Frontal cortex (tissue), 4 donors: Measurements from ENCODE around the gene CGB8. TPM values are rescaled to one million over a fixed set of nuclear protein-coding genes. Genes with fewer than 3 reads are reported as not detected.
"Not testable (repeated sequence)": the region's sequence is repeated elsewhere in the genome, so short reads cannot be mapped to it uniquely, and the experiment has no call there.

Experiments
- DNase-seq, 2 donors: peaks; one replicate each; pipeline ENCODE4 v3.0.0; 2012; ENCODE audit warnings: low spot score in 2 of 2
- FAIRE-seq: peaks from 2 replicates; lab custom pipeline; 2012; peaks lifted over from hg19 to GRCh38; lab: Jason Lieb, UNC
- total RNA-seq: library from RNA; depleted of rRNA; stranded (reverse); fragments of >200 nt; gene quantifications from one replicate; pipeline ENCODE4 v1.2.3, GENCODE V29; 2014
- donor health status: control.
- donor health status: control.
- donor health status: control.

CGB8 gene
- total RNA-seq, 1 donor from 2014 or later, result not detected

- FAIRE-seq, DNase-seq: not testable (repeated sequence)
Measured at GRCh38 chr19:49038111-49038510, 10.8 kb downstream of the CGB8 start.

- DNase-seq, FAIRE-seq: not testable (repeated sequence)
Measured at GRCh38 chr19:49036815-49037214, 12.1 kb downstream of the CGB8 start, which contains the start of gene CGB1. TSS of gene CGB1 (minus strand) at chr19:49036895. CDS start at chr19:49036711, 184 bp downstream.

GRCh38 chr19:49031642-49032301, 17.1 kb downstream of the CGB8 start, which contains the start of gene CGB2:
TSS of gene CGB2 (plus strand) at chr19:49031890. CDS start at chr19:49032096, 206 bp downstream.
- not testable (repeated sequence) for DNase-seq, FAIRE-seq

GRCh38 chr19:49030323-49030722, 18.6 kb downstream of the CGB8 start:
- DNase-seq, FAIRE-seq: not testable (repeated sequence)

- not testable (repeated sequence) for DNase-seq, FAIRE-seq
Measured at GRCh38 chr19:49029749-49030148, 19.2 kb downstream of the CGB8 start.

- not testable (repeated sequence) for DNase-seq, FAIRE-seq
Measured at GRCh38 chr19:49028686-49029085, 20.2 kb downstream of the CGB8 start.

GRCh38 chr19:49025599-49025998, 23.3 kb downstream of the CGB8 start:
- not testable (repeated sequence) for FAIRE-seq, DNase-seq

GRCh38 chr19:49025088-49025487, 23.8 kb downstream of the CGB8 start:
- FAIRE-seq, DNase-seq: not testable (repeated sequence)

GRCh38 chr19:49024233-49024632, 24.7 kb downstream of the CGB8 start, which contains the start of gene CGB3:
TSS of gene CGB3 (minus strand) at chr19:49024333. CDS start at chr19:49023971, 362 bp downstream.
- not testable (repeated sequence) for DNase-seq, FAIRE-seq

- FAIRE-seq (no peak), DNase-seq (no peak)
Measured at GRCh38 chr19:49022116-49022515, 26.8 kb downstream of the CGB8 start.

- no peak for DNase-seq
- FAIRE-seq, result no peak
Measured at GRCh38 chr19:49020931-49021895, 27.7 kb downstream of the CGB8 start.

GRCh38 chr19:49020342-49020741, 28.6 kb downstream of the CGB8 start:
- no peak for DNase-seq
- no peak for FAIRE-seq

GRCh38 chr19:49019242-49019932, 29.5 kb downstream of the CGB8 start:
- DNase-seq, result peak in 1 of 2 donors; percentile 66
- no peak for FAIRE-seq

- FAIRE-seq, result not testable (repeated sequence)
Measured at GRCh38 chr19:49018388-49019241, 30.3 kb downstream of the CGB8 start.

GRCh38 chr19:49017666-49018351, 31.1 kb downstream of the CGB8 start:
- FAIRE-seq (no peak), DNase-seq (peak; percentile 60 to 75)

More at GRCh38 chr19:49018388-49019241, 30.3 kb downstream of the CGB8 start:
- DNase-seq, result not testable (repeated sequence)

- DNase-seq (no peak), FAIRE-seq (no peak)
Measured at GRCh38 chr19:49017041-49017665, 31.8 kb downstream of the CGB8 start, which contains the start of gene LHB. TSS of gene LHB (minus strand) at chr19:49017091. CDS start at chr19:49017081, 10 bp downstream.

- peak in 1 of 2 donors; percentile 10 for DNase-seq
- no peak for FAIRE-seq
Measured at GRCh38 chr19:49016067-49016839, 32.7 kb downstream of the CGB8 start.
